Activated CD4-positive, CD25-positive, alpha-beta regulatory T cell (primary cell): ENCODE results near the gene DOHH.

Source experiments
- DNase-seq, 4 experiments: peaks; one replicate each; lab custom pipeline; 2025; lab: John Stamatoyannopoulos, UW

Gene DOHH

DNA sequence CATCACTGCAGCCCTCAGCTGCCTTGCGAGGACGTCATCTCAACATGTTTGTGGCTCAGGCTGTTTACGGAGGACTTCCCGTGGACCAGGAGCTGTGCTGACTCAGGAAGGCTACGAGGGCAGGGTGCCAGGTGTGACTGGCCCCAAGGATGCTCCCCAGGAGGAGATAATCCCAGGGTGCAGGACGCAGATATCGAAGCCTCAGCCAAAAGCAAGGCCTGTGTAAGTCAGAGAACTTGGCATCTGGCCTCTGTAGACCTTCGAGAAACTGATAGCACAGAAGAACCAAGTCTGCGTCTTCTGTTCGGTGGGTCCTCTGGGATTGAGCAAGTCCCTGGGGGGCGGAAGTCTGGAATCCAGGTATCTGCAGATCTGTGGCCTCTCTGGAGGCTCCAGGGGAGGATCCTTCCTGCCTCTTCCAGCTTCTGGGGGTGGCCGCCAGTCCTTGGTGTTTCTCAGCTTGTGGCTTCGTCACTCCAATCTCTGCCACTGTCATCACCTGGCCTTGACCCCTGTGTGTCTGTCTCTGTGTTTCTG lies 2.6 kb upstream of the DOHH start:
- no peak for DNase-seq

DNA sequence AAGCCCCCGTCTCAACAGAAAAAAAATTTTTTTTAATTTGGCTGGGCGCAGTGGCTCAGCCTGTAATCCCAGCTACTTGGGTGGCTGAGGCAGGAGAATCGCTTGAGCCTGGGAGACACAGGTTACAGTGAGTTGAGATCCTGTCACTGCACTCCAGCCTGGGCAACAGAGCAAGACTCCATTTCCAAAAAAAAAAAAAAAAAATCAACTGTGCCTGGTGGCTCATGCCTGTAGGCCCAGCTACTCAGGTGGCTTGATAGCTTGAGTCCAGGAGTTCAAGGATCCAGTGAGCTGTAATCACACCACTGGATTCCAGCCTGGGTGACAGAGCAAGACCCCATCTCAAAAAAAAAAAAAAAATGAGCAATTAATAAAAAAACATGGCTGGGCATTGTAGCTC lies 1.3 kb upstream of the DOHH start:
- no peak for DNase-seq

DNA sequence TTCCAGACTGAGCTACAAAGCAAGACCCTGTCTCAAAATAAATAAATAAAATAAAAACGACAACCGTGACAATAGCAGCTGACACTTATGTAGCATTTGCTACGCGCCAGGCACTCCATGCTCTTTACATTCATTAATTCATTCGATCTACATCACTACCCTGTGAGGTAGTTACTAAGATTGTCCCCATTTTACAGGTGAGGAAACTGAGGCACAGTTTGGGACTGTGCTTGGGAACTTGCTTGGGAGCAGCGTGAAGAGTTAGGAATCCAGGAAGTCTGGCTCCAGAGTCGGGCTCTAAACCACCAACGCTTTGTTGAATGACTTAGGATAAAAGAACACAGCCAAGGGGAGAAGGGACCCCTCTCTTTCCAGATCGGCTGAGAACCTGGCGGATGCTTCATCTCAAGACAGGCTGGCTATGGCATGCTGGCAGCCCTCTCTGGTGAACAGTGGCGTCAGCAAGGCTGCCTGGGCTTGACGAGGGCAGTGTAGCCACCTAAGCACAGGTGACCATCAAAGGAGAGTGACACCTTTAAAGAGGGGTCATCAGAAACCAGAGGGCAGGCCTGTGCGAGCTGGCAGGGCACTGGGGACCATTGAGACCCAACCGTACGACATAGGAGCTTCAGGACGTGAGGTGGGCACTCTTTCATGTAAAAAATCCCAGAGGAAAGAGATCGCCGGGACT lies 591 bp downstream of the DOHH start:
- DNase-seq: no peak

DNA sequence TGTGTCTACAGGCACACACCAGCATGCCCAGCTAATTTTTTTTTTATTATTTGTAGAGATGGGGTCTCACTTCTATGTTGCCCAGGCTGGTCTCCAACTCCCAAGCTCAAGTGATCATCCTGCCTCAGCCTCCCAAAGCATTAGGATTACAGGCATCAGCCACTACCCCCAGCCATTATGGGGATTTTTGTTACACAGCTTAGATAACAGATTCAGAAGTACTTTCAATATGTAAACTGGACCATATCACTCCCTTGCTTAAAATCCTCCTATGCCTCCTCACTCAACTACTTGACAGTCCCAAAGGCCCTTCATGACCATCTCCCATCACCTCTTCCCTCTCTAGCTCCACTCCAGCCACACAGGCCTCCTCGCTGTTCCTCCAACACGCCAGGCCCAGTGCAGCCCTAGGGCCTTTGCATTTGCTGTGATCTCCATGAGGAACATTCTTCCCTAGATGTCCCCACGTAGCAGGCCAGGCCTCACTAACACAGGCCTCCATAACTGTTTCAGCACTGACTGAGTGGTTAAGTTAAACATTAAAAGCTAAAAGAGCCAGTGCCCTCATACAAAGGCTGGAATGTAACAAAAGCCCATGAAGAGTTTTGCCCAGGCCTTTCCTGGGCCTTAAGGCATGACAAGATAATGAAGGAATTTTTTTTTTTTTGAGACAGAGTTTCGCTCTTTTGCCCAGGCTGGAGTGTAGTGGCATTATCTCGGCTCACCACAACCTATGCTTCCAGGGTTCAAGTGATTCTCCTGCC lies 2.5 kb downstream of the DOHH start:
- no peak for DNase-seq

DNA sequence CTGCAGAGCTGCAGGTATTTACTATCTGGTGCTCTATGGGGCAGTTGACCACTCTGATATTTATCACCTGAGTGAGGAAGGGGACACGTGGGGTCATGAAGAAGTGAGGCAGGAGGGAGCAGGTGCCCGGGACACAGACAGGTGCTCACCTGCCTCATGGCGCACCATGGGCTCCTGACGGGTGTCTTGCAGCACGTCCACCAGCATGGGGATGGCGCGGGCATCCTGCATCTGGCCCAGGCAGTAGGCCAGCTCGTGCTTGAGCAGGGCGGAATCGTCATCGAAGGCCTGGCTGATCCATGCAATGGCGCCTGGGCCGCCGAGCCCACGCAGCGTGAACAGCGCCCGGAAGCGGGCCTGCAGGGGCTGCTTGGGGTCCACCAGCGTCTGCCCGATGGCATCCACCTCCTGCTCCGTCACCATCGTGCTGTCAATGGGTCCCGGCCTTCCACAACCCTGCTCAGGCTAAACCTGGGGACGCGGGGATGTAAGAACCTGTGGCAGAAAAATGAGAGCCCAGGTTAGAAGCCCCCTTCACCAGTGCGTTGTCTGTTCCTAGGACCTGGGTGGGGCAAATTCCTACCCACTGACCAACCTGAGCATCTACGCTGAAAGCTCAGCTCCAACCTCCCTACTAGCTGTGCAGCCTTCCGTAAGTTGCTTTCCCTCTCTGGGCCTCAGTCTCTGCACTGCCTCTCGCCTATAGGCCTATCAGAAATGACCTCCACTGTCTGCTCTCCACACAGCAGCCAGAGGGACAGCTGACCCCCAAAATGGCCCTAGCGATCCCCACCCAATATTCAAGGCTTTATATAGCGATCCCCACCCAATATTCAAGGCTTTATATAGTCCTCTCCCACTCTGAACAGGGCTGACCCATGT lies 3.8 kb downstream of the DOHH start:
- no peak for DNase-seq

DNA sequence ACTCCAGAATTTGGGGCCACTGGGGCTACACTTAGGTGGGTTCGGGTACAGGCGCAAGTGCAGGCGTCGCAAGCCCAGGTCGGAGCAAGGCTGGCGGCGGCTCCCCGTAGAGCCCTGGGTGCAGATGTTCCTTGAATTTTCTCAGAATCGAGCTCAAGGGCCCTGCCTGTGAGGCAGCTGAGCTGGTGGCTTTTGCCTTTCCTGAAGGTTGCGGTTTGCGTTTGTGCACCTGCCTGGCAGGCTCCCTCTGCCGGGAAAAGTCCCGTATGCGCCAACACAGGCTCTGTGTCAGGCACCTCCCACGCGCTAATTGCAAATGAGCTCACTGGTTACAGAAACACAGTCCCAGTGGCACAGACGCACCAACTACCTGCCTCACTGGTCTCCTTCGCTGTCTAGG lies 5.9 kb downstream of the DOHH start:
- DNase-seq: no peak

DNA sequence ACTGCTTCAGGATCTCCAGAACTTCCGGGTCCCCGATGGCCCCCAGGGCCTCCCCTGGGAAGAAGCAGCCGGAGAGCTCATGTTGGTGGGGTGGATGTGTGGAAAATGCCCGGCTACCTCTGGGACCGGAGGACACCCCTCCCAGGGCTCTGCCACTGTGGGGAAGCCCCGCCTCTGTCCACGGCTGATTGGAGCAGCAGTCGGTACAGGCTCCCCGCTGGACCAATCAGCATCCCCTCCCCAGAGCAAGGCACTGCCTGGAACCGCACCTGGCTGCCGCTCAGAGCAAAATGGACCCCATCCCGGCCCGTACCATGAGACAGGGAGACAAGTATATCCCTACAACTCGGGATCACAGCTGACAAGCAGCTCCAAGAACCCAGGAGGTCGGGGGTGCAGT lies 6.4 kb downstream of the DOHH start:
- DNase-seq: no peak

DNA sequence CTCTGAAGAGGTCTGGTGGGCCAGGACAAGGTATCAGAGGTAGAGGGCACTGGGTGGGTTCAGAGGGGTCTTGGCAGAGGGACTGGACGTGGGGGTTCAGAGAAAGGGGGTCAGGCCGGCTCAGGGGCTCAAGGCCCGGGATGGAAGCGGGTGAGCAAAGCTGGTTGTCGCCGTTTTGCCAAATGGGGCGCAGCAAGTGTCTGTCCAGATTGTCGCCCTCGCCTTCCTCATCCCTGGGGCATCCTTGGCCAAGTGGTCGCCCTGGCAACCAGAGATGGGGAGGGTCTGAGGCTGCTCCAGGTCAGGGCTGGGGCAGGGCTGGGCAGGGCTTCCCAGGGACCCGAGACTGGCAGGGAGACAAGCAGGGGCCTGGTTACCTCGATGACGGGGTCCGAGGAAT lies 6.8 kb downstream of the DOHH start:
- no peak for DNase-seq

DNA sequence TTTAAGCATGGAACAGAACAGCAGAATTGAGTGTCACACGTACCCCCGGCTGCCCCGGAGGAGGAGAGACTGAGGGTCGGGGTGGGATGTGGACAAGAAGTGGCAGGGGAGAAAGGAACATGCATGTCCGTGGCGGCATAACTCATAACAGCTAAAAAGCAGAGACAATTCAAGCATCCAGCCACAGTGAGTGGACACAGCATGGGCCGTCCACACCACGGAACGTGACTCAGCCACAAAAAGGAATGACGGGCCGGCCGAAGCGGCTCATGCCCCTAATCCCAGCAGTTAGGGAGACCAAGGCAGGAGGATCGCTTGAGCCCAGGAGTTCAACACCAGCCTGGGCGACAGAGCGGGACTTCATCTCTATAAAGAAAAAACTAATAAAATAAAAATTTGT lies 7.6 kb downstream of the DOHH start:
- no peak for DNase-seq

DNA sequence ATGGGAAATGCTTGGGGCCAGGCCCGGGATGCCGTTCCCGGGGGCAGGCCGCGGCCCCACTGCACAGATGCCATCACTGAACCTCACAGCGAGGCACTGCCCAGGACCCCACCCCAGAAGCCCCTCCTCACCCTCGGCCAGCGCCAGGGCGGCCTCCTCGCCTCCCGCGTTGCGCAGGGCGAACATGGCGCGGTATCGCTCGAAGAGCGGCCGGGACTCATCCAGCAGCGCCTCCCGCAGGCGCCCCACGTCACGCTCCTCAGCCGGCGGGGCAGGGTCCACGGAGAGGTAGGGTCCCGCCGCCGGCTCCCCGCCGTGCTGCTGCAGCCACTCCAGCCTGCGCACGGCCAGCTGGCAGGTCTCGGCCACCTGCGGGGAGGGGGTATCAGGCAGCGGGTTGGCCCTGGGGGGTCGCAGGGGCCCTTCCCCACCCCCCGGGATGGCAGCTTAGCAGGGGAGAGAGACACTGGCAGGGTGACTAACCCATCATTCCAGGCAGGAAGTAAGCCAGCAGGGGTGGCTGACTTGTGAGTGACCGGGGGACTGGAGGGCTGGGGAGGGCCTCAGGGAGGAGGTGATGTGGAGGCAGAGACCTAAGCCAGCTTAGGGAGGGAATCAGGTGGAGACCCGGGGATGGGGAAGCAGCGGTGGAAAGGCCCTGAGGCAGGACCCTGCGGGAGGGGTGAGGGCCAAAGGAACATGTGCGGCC lies 8.2 kb downstream of the DOHH start:
- DNase-seq: no peak

DNA sequence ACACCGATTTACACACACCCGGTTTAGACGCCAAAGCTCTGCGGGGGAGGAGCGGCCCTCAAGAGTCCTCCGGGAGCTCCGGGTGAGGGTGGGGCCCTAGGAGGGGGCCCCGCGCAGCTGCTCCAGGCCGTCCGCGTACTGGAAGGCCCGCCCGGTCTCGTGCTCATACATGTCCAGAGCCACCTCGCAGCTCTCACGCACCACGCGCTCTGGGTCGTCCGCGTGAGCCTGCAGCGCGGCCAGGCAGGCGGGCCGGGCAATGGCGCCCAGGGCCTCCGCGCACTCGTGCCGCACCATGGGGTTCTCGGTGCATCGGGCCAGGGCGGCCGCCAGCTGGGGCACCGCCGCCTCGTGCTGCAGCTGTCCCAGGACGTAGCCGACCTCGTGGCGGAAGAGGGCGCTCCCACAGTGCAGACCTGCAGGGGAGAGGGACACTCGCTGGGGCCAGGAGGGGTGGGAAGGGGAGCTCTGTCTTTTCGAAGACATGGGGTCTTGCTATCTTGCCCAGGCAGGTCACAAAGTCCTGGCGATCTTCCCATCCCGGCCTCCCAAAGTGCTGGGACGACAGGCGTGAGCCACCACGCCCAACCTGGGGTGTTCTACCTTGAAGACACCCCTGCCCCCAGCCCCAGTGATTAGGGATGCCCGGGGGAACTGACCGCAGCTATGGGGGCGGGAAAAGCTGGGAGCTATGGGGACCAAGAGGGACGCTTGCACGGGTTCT lies 8.9 kb downstream of the DOHH start:
- no peak for DNase-seq

DNA sequence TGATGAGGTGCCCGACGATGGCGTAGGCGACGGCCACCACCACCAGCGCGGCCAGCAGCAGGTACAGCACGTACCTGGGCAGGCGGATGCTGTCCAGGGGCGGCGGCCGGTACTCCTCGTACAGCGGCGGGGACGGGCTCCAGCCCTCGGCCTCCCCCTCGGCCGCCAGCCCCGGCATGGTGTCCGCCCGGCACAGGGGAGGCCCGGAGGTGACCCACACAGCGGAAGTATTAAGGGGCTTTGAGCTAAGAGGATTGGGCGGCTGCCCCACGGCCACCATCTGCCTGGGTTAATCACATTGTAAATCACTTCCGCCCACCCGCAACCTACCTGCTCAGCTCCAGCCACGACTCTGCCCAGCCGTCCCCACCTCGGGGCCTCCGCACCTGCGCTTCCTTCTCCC lies 17.2 kb downstream of the DOHH start, which contains the start of gene SMIM44:
SMIM44 (minus strand) TSS at position 216 of the 403 bp plus-strand sequence; CDS start at position 178, 38 bp downstream.
- no peak for DNase-seq

DNA sequence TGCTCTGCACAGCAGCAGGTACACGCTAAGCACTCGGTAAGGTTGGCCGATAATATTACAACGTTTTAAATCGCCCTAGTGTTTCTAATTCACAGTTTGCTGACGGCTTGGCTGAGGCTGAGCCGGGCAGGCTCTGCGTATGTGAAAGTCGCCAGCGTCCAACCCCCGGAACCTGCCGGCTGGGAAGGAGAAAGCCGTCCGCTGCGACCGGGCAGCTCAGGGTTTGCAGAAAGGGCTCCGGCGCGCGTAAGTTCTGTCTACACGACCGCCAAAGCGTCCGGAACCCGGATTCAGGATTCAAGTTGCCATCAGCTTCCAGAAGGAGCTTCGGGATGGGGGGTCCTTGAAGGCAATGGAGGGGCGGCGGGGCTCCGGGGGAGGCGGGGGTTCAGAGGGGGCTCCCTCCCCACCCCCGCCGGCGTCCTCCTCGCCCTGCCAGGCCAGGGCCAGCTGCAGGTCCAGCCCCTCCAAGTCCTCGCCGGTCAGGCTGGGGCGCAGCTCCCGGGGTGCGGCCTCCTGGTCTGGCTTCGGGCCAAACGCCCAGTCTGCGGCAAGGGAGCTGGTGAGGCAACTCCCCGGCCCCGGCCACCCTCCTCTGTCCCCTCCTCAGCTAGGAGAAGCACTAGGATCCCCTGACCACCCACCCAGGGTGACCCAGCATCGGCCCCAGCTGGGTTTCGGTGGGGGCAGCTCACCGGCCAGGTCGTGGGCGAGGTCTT lies 17.8 kb downstream of the DOHH start:
- DNase-seq: no peak

DNA sequence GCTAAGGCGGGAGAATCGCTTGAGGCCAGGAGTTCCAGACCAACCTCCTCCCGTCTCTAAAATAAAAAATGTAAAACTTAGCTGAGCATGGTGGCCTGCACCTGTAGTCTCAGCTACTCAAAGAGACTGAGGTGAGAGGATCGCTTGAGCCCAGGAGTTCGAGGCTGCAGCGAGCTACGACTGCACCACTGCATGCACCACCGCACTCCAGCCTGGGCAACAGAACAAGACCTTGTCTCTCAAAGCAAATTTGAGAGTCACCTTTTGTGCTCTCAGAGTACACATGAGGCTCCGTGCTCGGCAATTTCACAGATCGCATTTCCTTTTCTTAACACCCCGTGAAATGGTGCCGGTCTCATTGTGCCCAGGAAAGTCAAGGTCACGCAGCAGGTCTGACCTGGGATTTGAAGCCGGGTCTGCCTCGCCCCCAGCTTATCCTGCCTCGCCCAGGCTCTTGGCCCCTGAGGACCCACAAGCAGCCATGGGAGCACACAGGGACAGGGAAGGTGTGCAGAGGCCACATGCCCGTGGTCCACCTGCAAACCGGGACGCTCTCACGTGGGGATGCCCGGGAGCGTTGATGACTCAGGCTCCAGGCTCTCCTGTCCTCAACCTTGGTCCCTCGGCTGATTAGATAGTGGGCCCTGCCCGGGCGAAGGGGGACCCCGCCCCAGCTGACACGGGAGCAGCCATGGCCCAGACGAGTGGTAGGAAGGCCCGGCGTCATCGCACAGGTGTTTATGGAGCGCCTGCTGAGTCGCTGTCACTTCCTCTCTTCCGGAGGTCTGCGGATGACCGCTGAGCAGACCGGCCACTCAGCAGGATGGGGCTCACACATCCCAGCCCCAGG lies 19.0 kb downstream of the DOHH start:
- DNase-seq: no peak

DNA sequence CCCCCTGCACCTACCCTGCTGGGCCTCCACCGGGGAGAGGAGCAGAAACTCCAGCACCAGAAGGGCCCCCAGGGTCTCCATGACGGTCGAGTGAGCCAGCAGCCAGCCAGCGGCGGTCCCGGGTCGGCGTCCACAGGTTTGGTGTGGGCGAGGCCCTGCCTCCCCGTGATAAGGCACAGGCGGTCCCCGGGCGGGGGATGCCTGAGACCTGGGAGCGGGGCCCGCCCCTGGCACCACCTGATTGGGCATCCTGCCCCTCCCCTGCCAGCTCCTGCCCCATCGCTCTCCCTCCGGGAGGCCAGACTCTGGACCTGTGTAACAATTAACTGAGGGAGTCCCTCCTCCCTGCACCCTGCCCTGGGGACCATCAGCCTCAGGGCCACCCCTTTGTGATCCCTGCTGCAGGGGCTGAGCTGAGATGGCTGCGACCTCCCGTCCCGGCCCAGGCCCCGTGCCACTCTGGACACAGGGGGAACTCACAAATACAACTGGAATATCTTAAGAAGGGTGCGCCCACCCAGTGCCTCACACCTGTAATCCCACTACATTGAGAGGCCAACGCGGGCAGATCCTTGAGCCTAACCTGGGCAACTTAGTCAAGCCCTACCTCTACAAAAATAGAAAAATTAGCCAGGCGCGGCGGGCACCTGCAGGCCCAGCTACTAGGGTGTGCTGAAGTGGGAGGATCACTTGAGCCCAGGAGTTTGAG lies 19.9 kb downstream of the DOHH start, which contains the start of gene SMIM24:
SMIM24 (minus strand) TSS at position 143 of the 709 bp plus-strand sequence; CDS start at position 81, 62 bp downstream.
- no peak for DNase-seq

DNA sequence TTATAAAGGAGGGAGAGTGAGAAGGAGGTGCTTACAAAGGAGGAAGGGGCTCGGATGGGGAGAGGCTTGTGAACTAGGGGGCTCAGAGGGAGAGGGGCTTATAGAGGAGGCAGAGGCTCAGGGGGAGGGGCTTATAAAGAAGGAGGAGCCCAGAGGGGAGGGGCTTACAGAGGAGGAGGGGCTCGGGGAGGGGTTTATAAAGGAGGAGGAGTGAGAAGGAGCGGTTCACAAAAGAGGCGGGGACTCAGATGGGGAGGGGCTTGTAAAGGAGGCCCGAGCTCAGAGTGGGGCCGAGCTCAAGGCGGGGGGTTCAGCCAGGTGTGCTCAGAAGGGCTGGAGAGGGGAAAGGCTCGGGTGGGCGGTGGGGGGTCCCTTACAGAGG lies 20.6 kb downstream of the DOHH start:
- no peak for DNase-seq

DNA sequence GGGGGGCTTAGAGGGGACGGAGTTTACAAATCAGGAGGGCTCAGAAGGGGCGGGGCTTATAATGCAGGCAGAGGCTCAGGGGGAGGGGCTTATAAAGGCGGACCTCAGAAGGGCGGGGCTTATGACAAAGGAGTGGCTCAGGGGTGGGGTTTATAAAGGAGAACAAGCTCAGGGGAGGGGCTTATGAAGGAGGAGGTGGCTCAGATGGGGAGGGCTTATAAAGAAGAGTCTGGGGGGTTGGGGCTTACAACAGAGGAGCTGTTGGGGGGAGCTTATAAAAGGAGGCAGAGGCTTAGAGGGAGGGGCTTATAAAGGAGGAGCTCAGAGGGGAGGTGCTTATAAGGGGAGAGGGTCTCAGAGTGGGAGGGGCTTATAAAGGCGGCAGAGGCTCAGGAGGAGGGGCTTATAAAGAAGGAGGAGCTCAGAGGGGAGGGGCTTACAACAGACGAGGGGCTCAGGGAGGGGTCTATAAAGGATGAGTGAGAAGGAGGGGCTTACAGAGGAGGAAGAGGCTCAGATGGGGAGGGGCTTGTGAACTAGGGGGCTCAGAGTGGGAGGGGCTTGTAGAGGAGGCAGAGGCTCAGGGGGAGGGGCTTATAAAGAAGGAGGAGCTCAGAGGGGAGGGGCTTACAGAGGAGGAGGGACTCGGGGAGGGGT lies 21.2 kb downstream of the DOHH start:
- peak in 1 of 4 experiments; percentile 17 for DNase-seq
